Testis (tissue), 2 donors: ENCODE data around the gene RAPGEF5.

Source experiments
- CTCF ChIP-seq, 3 experiments: fragments of 450-650 bp in 2 of 3; fragments of 200-600 bp in 1 of 3; sonication (generic) in 1 of 3; IDR thresholded peaks; one replicate each; pipeline ENCODE4 v1.5.1; 2016 to 2019; ENCODE audit warnings: antibody characterized with exemption in 3 of 3, mild to moderate bottlenecking in 2 of 3, moderate library complexity in 1 of 3
- POLR2A ChIP-seq: fragments of 450-650 bp; IDR thresholded peaks from one replicate; pipeline ENCODE4 v1.6.1; 2017; ENCODE audit warnings: antibody characterized with exemption, mild to moderate bottlenecking, moderate library complexity

- no peak for TF ChIP-seq CTCF (IDR thresholded peaks at IDR 0.05)
- TF ChIP-seq POLR2A, result no peak
Observed at GRCh38 chr7:22201186-22201880, 155.6 kb downstream of the RAPGEF5 start.
